HS-27A (cell line): ENCODE results near the gene FAM24B.
"Not testable (repeated sequence)": the region's sequence is repeated elsewhere in the genome, so short reads cannot be mapped to it uniquely, and the experiment has no call there.

ENCODE experiments used
- DNase-seq: peaks from one replicate; pipeline ENCODE4 v3.0.0-alpha.2; 2012; ENCODE audit warnings: low read depth, missing footprints

FAM24B gene, protein sequence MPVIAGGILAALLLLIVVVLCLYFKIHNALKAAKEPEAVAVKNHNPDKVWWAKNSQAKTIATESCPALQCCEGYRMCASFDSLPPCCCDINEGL

GRCh38 chr10:122879339-122880273, at the start of gene FAM24B:
FAM24B (minus strand) TSS chr10:122879581; CDS start chr10:122850515, 29,066 bp downstream.
- peak; percentile 90 for DNase-seq

DNA sequence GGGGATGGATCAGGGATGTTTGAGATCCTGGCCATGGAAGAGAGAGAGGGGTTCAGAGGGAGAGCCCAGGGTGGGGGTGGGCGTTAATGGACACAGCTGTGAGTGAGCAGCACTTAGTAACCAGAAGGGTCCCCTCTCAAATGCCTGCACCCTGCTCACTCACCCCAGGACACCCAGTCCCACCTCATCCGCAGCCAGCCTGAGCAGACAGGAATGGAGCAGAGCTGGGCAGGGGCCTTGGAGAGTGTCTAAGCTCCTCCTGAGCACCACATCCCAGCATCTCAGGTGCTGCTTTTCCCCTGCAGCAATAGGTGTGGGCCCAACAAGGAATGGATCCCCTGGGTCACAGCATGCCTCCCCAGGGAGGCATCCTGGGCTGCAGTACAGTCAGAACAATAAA, 36.3 kb upstream of the FAM24B start:
- no peak for DNase-seq

- DNase-seq = peak; percentile 1
Measured at GRCh38 chr10:122911889-122912484, 32.6 kb upstream of the FAM24B start.

GRCh38 chr10:122910310-122910709, 30.9 kb upstream of the FAM24B start, which contains the start of gene FAM24A:
FAM24A (plus strand) TSS chr10:122910610; CDS start chr10:122911635, 1,025 bp downstream.
- no peak for DNase-seq

DNA sequence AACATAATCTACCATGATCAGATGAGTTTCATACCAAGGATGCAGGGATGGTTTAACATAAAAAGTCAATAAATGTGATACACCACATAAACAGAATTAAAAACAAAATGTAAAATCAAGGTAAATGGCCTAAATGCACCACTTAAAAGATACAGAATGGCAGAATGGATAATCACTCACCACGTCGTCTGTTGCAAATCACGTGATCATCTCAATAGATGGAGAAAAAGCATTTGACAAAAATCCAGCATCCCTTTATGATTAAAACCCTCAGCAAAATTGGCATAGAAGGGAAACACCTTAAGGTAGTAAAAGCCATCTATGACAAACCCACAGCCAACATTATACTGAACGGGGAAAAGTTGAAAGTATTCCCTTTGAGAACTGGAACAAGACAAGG, 24.5 kb upstream of the FAM24B start:
- DNase-seq = not testable (repeated sequence)

DNA sequence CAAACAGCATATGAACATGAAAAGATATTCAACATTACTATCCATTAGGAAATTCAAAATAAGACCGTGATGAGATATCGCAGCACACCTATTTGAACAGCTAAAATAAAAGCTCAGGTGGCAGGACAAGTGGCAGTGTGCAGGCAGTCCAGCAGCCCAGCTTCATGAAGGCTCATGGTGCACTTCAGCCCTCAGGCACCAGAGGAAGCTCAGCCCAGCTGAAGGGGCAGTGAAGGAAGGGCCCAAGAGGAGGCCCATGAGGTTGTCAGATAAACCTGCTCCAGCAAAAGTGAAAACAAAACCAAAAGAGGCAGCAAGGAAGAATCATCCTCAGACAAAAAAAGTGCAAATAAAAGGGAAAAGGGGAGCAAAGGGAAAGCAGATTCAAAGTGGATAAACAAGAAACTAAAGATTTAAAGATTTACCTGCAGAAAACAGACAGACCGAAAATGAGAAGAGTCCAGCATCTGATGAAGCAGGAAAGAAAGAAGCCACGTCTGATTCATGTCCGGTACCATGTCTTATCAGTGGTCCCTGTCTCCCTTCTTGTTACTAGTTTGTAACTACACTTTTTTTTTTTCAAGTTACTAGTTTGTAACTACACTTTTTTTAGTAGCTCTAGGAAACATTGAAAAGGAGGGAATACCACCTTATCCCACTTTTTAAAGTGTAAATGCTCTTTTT, 15.0 kb upstream of the FAM24B start:
- no peak for DNase-seq

GRCh38 chr10:122884166-122884565, 4.8 kb upstream of the FAM24B start:
- DNase-seq = no peak

- no peak for DNase-seq
Measured at GRCh38 chr10:122882766-122883165, 3.4 kb upstream of the FAM24B start.

- DNase-seq = no peak
Measured at GRCh38 chr10:122878799-122879338, 512 bp downstream of the FAM24B start.

GRCh38 chr10:122877264-122877663, 2.1 kb downstream of the FAM24B start:
- no peak for DNase-seq

- DNase-seq = no peak
Measured at GRCh38 chr10:122876467-122876855, 2.9 kb downstream of the FAM24B start.

DNA sequence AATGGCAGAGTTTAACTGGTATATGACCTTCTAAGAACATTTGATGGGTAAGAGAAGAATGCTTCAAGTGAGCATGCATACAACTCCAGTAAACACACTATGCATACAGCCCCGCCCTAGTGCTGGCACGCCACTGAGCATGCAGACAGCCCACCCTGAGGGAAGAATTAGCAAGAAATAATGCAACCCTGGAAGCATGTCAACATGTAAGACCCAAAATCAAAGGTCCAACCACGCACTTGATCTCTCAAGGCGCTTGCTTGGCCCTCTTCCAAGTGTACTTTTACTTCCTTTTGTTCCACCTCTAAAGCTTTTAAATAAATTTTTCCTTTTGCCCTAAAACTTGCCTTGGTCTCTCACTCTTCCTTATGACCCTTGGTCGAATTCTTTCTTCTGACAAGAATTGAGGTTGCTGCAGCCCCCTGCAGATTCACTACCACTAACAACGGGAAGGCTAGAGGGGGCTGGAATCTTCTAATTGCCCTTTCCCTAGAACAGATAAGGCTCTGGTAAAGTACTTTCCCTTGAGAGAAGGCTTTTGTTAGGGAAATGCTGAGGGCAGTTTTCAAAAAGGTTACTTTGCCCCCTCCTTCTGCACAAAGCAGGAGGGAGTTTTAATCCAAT, 3.4 kb downstream of the FAM24B start:
- DNase-seq = no peak

DNA sequence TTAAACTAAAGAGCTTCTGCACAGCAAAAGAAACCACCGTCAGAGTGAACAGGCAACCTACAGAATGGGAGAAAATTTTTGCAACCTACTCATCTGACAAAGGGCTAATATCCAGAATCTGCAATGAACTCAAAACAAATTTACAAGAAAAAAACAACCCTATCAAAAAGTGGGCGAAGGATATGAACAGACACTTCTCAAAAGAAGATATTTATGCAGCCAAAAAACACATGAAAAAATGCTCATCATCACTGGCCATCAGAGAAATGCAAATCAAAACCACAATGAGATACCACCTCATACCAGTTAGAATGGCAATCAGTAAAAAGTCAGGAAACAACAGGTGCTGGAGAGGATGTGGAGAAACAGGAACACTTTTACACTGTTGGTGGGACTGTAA, 7.4 kb downstream of the FAM24B start:
- not testable (repeated sequence) for DNase-seq

DNA sequence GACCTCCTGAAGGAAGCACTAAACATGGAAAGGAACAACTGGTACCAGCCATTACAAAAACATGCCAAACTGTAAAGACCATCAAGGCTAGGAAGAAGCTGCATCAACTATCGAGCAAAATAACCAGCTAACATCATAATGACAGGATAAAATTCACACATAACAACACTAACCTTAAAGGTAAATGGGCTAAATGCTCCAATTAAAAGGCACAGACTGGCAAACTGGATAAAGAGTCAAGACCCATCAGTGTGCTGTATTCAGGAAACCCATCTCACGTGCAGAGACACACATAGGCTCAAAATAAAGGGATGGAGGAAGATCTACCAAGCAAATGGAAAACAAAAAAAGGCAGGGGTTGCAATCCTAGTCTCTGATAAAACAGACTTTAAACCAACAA, 10.6 kb downstream of the FAM24B start:
- DNase-seq = not testable (repeated sequence)

DNA sequence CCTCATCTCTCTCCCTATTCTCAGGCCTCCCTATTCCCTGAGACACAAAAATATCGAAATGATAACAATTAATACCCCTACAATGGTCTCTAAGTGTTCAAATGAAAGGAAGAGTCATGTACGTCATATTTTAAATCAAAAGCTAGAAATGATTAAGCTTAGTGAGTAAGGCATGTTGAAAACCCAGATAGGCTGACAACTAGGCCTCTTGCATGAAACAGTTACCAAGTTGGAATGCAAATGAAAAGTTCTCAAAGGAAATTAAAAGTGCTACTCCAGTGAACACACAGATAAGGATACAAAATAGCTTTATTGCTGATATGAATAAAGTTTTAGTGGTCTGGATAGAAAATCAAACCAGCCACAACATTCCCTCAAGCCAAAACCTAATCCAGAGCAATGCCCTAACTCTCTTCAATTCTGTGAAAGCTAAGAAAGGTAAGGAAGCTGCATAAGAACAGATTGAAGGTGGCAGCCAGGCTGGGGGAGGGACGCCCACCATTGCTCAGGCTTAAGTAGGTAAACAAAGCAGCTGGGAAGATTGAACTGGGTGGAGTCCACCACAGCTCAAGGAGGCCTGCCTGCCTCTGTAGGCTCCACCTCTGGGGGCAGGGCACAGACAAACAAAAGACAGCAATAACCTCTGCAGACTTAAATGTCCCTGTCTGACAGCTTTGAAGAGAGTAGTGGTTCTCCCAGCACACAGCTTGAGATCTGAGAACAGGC, 12.5 kb downstream of the FAM24B start:
- not testable (repeated sequence) for DNase-seq

- DNase-seq = no peak
Measured at GRCh38 chr10:122864901-122865300, 14.5 kb downstream of the FAM24B start.

DNA sequence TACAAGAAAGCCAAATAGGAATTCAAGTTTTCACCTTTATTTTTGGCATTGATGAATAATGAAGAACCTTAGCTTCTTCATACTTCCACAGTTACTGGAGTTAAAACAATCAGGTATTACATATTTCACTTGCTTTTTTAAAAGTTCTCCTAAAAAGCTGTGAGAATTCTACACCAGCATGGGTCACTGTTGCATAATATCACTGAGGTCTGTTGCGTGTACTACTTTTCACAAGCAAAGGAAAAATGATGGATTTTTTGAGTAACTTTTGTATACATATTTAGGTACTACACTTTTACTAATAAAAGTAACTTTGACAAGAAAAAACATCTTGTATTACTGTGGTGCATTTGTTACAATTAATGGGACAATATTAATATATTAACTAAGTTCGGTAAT, 15.2 kb downstream of the FAM24B start:
- DNase-seq = no peak

DNA sequence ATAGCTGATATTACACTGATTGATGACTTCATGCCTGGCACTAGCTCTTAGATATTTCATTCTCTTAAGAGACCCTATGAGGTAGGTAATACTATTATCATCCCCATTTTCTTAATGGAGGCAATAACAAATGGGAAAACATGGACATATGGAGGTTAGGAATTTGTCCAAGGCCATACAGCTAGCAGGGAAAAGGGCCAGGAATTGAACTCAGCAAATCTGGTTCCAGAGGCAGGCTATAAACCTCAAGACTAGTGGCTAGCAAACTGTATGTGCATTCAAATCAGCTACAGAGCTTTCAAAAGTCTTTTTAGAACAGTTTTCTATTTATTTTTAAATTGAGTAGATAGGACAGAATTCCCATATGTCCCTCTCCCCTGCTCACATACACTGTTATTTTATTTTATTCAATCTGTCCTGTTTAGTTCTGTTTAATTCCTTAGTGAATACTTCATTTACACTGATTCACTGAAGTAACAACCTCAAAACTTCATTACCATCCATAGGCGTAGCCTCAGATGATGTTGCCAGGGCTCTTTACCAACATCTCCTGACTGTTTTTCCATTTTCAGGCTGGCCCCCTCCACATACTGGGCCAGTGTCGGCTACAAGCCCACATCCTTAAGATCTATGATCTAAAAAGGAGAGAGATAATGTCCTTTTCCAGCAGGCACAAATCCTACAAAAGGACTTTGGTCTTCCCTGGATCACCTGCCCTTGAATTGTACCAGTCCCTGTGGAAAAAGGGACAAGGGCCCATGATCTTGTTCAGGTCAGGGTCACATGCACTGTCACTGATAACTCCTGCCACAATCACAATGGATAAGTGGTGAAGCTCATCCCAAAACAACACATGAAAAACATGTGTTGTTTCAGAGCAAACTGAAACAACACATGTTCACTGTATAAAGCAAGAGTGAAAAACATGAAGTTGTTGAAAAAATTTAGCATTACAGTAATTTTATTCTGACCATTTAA, 15.9 kb downstream of the FAM24B start:
- no peak for DNase-seq

DNA sequence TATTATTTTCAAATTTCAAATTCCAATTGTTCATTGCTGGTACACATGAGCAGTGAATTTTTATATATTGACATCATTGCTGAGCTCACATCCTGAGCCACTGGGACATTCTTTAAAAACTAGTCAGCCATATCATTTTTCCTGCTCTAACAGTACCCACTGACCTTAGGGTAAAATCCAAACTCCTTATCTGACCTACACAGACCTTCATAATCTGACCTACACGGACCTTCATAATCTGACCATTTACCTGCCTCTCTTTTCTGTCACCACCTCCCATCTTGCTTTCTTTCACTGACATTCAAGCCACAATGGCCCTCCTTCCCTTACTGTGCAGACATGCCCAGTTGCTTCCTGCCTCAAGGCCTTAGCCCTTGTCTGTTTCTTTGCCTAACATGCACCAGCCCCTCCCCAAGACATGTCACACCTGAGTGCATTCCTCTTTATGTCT, 17.6 kb downstream of the FAM24B start:
- DNase-seq = no peak

DNA sequence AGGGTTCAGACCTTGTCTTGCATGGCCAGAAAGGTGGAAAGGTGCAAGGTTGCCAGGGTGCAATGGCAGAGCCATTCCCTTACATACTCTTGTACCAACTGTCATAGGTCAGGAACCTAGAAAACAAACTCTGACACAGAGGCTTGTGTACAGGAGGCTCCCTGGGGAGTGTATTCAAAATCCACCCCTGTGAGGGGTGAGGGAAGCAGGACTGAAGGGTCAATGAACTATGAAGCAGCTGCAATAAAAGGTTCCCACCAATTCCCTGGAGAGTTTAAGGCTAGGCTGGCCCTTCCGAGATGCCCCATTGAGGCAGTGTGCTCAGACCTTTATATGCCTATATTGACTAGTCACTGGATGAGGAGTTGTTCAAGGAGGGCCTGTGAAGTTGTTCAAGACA, 19.9 kb downstream of the FAM24B start:
- DNase-seq = no peak
